Ureter (tissue), 1 donor: Measurements from ENCODE around the gene CLIC4. TPM values are rescaled to one million over a fixed set of nuclear protein-coding genes. Genes with fewer than 3 reads are reported as not detected.
"Not testable (repeated sequence)": the region's sequence is repeated elsewhere in the genome, so short reads cannot be mapped to it uniquely, and the experiment has no call there.

ENCODE experiments used
- DNase-seq: peaks from one replicate; pipeline ENCODE4 v3.0.0-alpha.2; 2020; ENCODE audit warnings: low spot score
- total RNA-seq: library from RNA; stranded (reverse); gene quantifications from one replicate; pipeline ENCODE4 v1.2.4, GENCODE V29; 2023
- donor health status: DM: yes; HTN: yes; CAD: no.

CLIC4 gene
- total RNA-seq, 1 donor from 2014 or later = 163 TPM

DNA sequence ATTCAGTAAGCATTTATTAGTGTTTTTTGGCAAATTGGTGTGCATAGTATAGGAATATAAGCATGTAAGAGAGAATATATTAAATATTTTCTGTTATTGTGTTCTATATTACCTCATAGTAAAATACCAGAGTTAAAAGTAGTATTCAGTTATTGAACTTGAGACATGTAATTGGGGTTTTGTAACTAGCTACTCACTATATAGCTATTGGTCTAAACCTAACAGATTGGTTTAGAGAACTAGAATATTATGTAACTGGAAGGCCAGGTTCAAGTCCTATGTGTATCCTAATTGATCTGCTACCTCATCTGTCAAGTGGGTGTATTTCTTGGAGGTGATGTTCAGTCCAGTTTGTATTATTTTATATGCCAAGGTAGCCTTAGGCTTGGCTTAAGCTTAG is 26.3 kb downstream of the CLIC4 start:
- no peak for DNase-seq

DNA sequence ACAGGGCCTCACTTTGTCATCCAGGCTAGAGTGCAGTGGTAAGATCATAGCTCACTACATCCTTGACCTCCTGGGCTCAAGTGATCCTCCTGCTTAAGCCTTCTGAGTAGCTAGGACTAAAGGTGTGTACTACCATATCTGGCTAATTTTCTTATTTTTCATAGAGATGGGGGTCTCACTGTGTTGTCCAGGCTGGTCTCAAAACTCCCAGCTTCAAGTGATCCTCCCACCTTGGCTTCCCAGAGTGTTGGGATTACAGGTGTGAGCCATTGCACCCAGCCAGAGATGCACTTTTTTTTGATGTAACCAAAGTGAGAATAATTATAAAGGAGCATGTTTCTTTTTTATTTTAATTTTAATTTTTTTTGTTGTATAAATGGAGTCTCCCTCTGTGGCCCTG is 28.4 kb downstream of the CLIC4 start:
- no peak for DNase-seq

- DNase-seq = no peak
Observed at GRCh38 chr1:24775348-24775747, 30.1 kb downstream of the CLIC4 start.

DNA sequence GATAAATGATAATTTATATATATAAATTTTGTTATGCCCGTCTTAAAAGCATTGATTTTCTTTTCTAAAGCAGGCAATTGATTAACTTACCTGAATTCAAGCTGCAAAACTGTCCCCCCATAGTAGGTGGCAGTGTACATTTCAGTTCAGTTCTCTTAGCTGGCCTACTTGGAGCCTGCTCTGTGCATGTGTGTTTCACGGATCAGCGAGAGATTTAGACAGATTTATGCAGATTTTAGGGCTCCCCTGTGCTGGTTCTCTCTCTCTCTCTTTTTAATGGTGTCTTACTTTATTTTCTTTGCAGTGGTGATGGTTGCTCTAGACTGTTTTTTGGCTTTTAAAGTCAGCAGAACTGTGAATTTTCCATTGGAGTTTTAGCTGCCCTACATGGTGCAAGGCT is 30.7 kb downstream of the CLIC4 start:
- DNase-seq = no peak

GRCh38 chr1:24776821-24777220 is 31.6 kb downstream of the CLIC4 start:
- DNase-seq = no peak

GRCh38 chr1:24778141-24778540 is 32.9 kb downstream of the CLIC4 start:
- no peak for DNase-seq

DNA sequence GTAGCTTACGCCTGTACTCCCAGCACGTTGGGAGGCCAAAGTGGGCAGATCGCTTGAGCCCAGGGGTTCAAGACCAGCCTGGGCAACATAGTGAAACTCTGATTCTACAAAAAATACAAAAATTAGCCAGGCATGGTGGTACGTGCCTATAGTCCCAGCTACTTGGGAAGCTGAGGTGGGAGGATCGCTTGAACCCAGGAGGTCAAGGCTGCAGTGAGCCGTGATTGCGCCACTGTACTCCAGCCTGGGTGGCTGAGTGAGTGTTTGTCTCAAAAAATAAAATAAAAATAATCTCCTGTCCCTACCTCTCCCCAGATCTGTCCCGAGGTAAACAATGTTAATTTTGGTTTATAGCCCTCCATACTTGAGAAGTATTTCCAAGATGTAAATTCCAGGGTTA is 34.0 kb downstream of the CLIC4 start:
- not testable (repeated sequence) for DNase-seq

DNA sequence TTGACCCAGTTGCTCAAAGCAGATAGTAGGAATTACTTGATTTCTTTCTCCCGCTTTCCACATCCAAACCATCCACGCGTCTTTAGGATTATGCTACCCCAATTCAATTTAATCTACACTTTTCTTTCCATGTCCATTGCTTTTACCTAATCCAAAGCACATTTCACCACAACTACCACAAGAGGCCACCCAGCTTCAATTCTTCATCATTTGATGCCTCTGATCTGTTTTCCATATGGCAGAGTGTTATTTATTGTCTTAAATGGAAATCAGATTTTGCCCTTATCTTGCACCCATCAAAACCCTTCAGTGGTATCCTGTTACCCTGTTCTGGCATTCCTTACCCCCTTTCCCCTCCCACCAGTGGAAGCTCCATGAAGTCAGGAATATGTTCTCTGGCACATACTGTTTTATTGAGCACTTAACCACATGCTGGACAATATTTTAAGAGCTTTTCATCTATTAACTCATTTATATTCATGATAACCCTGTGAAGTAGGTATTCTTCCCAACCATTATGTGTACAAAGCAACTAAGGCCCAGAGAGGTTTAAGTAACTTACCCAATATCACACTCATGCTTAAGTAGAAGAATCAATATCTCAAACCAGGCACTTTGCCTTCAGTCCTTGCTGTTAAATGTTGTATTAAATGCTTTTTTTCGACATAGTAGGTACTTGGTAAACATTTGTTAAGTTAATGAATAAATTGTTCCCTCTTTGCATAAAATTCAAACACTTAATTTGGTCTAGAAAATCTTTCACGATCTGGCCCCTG is 34.6 kb downstream of the CLIC4 start:
- DNase-seq = no peak

- DNase-seq = not testable (repeated sequence)
Observed at GRCh38 chr1:24780626-24781025, 35.4 kb downstream of the CLIC4 start.

- DNase-seq = no peak
Observed at GRCh38 chr1:24782689-24783088, 37.4 kb downstream of the CLIC4 start.

GRCh38 chr1:24783713-24784112 is 38.5 kb downstream of the CLIC4 start:
- no peak for DNase-seq

DNA sequence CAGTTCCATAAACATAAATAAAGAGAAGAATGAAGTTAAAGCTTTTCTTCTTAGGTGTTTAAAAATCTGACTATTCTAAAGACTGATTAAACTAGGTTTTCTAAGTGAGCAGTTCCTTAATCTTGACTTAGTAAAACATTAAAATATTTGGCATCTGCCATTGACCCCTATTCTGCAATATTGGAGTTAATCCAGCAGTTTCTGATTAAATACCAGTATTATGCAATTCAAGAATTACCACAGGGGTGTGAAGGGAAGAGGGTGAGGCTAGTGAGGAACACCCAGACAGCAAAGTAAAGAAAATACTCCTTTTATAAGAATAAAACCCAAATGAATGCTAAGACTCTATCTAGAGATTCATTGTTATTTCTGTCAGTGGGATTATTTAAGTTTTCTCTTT is 40.9 kb downstream of the CLIC4 start:
- no peak for DNase-seq

GRCh38 chr1:24790490-24790889 is 45.2 kb downstream of the CLIC4 start:
- DNase-seq = no peak

GRCh38 chr1:24793447-24794129 is 48.3 kb downstream of the CLIC4 start:
- no peak for DNase-seq

DNA sequence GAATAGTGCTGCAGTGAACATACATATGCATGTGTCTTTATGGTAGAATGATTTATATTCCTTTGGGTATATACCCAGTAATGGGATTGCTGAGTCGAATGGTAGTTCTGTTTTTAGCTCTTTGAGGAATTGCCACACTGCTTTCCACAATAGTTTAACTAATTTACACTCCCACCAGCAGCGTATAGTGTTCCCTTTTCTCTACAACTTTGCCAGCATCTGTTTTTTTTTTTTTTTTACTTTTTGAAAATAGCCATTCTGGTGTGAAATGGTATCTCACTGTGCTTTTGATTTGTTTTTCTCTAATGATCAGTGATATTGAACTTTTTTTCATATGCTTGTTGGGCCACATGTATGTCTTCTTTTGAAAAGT is 48.9 kb downstream of the CLIC4 start:
- not testable (repeated sequence) for DNase-seq

DNA sequence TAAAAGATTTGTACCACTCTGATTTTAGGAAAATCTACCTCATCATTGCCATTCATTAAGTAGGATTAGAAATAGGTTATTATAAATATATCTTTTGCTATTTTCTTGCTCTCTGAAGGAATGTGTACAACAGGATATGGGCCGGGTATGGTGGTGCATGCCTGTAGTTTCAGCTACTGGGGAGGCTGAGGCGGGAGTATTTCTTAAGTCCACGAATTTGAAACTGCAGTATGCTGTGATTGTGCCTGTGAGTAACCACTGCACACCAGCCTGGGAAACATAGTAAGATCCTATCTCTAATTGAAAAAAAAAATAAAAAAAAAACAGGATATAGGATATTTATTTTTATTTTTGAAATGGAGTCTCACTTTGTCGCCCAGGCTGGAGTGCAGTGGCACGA is 50.0 kb downstream of the CLIC4 start:
- no peak for DNase-seq

DNA sequence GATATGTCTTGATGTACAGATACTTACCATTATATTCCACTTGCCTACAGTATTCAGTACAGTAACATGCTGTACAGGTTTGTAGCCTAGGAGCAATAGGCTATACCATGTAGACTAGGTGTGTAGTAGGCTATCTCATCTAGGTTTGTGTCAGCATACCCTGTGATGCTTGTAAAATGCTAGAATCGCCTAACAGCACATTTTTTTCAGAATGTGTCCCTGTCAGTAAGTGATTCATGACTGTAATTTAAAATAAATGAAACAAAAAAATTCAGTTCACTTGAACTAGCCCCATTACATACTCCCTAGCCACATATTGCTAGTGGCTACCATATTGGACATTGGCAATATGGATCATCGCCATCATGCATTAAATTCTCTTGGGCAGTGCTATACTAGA is 51.3 kb downstream of the CLIC4 start:
- DNase-seq = no peak

DNA sequence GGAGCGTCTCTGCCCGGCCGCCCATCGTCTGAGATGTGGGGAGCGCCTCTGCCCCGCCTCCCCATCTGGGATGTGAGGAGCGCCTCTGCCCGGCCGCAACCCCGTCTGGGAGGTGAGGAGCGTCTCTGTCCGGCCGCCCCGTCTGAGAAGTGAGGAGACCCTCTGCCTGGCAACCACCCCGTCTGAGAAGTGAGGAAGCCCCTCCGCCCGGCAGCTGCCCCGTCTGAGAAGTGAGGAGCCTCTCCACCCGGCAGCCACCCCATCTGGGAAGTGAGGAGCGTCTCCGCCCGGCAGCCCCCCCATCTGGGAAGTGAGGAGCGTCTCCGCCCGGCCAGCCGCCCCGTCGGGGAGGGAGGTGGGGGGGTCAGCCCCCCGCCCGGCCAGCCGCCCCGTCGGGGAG is 54.0 kb downstream of the CLIC4 start:
- not testable (repeated sequence) for DNase-seq

DNA sequence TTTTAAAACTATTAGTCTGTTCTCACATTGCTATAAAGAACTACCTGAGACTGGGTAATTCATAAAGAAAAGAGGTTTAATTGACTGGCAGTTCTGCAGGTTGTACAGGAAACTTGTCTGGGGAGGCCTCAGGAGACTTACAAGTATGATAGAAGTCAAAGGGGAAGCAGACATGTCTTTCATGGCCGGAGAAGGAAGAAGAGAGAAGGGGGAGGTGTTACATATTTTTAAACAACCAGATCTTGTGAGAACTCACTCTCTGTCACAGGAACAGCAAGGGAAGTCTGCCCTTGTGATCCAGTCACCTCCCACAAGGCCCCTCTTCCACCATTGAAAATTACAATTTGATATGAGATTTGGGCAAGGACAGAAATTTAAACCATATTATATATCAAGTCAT is 55.9 kb downstream of the CLIC4 start:
- no peak for DNase-seq

DNA sequence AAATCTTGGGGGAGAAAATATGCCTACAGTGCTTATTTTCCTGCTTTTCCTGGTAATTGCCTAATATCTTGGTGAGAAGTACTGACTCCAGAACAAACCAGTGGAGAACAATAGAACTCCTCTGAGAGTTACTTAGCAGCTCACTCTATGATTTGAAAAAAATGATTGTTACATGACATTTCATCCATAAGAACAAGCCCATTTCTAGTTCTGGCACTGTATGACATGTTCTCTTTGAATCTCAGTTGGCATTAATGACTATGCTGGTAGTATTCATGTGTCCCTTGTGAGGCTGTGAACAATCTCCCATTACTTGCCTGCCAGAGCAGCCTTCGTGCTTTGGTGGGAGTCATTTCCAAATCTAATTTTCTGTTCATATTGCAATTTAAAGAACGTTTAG is 58.0 kb downstream of the CLIC4 start:
- no peak for DNase-seq

DNA sequence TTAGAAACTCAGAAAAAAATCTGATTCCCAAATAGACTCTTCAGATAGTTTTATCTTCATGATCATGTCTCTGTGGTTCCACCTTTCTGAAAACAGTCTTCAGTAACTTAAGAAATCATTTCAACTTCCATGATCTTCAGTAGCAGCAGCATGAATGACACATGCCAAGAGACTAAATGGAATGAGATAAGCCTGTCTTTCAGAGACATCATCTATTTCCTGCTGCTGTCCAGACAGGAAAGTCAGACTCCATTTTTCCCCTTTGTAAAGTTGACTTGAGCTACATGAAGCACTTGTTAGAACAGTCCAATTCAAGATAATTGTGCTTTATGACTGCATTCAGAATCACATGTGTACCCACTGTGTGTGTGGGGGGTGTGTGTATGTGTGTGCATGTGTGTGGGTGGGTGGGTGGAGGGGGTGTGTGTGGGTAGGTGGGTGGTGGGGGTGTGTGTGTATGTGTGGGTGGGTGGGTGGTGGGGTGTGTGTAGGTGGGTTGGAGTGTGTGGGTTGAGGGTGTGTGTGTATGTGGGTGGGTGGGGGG is 58.8 kb downstream of the CLIC4 start:
- DNase-seq = no peak

DNA sequence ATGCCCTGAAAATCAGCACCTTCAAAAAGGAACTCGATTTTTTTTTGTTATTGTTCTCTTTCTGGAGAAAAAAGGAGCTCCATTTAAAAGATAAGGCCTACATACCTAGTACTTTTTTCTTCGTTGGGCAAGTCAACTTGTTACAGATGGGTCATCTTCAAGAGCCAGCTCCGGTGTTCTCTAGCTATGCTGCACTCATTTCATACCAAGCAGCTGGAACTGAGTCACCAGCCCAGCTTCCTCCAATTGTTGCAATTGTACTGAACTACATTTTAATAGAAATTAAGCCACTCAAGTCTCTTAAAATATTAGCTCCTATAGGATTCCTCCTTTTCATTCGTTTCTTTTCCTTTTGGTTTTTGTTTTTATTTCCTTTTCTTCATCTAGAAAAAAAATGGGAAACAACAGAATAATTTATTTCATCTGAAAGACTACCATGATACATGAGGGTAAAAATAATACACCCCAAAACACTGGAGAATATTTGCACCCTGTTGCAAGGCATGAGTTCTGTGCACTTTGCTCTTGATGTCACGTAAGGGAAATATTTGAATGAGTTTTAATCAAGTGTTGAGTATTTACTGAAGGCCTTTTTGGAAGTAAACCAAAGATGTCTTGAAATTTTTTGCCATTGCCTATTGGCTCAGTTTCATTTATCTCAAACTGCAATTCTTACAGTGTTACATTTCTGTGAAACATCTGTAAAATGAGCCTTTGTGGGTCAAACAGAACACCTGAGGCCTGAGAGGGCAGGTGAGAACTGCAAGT is 60.5 kb downstream of the CLIC4 start:
- no peak for DNase-seq

DNA sequence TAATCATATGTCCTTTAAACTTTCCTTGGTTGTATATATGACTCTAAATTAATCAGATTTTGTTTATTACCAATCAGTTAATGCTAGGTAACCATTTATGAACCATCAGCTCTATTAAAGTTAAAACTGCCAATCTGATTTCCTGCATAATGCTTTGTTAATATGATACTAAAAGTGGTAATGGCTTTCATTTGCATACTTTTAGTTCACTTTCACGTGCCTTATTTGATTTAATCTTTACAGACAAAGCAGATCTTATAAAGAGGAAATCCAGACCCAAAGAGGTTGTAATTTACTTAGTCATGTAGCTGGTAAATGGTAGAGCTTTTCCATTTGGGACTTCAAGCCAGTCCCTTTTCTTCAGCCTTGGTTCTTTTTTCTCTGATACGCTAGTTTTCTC is 61.3 kb downstream of the CLIC4 start:
- no peak for DNase-seq
